ENCODE results near the gene FADS1.

- TF ChIP-seq, protein P1, sequence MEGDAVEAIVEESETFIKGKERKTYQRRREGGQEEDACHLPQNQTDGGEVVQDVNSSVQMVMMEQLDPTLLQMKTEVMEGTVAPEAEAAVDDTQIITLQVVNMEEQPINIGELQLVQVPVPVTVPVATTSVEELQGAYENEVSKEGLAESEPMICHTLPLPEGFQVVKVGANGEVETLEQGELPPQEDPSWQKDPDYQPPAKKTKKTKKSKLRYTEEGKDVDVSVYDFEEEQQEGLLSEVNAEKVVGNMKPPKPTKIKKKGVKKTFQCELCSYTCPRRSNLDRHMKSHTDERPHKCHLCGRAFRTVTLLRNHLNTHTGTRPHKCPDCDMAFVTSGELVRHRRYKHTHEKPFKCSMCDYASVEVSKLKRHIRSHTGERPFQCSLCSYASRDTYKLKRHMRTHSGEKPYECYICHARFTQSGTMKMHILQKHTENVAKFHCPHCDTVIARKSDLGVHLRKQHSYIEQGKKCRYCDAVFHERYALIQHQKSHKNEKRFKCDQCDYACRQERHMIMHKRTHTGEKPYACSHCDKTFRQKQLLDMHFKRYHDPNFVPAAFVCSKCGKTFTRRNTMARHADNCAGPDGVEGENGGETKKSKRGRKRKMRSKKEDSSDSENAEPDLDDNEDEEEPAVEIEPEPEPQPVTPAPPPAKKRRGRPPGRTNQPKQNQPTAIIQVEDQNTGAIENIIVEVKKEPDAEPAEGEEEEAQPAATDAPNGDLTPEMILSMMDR (conservative IDR thresholded peaks at IDR 0.05), result no peak
- TF ChIP-seq EZH2 (IDR thresholded peaks at IDR 0.05; ENCODE audit: low read depth), result no peak
Observed at GRCh38 chr11:61773809-61774208, 43.0 kb downstream of the FADS1 start.

Measured in PC-9 (cell line).